ENCODE measurements around the gene EIF4G3.

GRCh38 chr1:20867847-20868246 lies 308.9 kb downstream of the EIF4G3 start:
- no peak for TF ChIP-seq CTCF (IDR thresholded peaks at IDR 0.05; ENCODE audit: control extremely low read depth in 1 of 3, insufficient read depth in 1 of 3, low read depth in 1 of 3, low read length in 3 of 3)
- no peak for TF ChIP-seq GTF2F1 (IDR thresholded peaks at IDR 0.05; ENCODE audit: borderline replicate concordance, low read depth, low read length)
- TF ChIP-seq EZH2 (IDR thresholded peaks at IDR 0.05; ENCODE audit: low read depth, low read length, severe bottlenecking): no peak
- TF ChIP-seq POLR2A (IDR thresholded peaks at IDR 0.05; ENCODE audit: control extremely low read depth in 1 of 2, low read depth in 2 of 2, low read length in 2 of 2): no peak
- TF ChIP-seq PHF8 (conservative IDR thresholded peaks at IDR 0.05; ENCODE audit: low read depth, low read length): no peak
- TF ChIP-seq TAF1 (IDR thresholded peaks at IDR 0.05; ENCODE audit: low read depth, low read length): no peak
- TF ChIP-seq MAX (IDR thresholded peaks at IDR 0.05): no peak
